Inferior parietal cortex (tissue), 1 donor: ENCODE results near the gene BEND4.

Source experiments
- DNase-seq: peaks from one replicate; pipeline ENCODE4 v3.0.0-alpha.2; 2016; ENCODE audit errors: extremely low spot score

The BEND4 gene

DNA sequence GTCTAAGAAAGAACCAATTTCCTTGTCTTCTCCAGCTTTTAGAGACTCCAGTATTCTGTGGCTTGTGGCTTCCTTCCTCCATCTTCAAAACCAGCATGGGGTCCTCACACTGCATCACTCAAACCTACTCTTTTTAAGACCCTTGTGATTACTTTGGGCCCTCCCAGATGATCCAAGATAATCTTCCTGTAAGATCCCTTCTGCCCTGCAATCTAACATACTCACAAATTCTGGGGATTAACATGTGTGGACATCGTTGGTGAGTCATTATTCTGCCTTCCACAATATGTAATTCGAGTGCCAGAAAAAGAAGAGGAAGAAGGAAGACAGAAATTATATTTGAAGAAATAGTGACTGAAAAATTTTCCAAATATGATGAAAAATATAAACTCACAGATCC lies 47.9 kb downstream of the BEND4 start:
- no peak for DNase-seq

DNA sequence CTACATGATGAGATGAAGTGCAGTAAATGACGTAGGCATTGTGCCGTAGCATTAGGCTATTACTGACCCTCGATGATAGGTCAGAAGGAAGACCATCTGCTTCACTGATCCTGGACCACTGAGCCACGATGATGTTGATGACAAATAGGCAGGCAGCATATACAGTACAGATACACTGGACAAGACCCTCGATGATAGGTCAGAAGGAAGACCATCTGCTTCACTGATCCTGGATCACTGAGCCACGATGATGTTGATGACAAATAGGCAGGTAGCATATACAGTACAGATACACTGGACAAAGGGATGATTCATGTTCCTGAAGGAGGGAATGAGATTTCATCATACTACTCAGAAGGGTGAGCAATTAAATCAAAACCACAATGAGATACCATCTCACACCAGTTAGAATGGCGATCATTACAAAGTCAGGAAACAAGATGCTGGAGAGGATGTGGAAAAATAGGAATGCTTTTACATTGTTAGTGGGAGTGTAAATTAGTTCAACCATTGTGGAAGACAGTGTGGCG lies 50.9 kb downstream of the BEND4 start:
- no peak for DNase-seq

DNA sequence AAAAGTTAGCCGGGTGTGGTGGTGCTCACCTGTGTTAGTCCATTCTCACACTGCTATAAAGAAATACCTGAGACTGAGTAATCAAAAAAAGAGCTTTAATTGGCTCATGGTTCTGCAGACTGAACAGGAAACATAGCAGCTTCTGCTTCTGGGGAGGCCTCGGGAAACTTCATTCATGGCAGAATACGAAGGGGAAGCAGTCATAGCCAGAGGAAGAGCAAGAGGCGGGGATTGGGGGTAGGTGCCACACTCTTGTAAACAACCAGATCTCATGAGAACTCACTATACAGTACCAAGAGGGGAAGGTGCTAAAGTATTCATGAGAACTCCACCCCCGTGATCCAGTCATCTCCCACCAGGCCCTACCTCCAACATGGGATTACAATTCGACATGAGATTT lies 64.1 kb downstream of the BEND4 start:
- DNase-seq, result no peak

DNA sequence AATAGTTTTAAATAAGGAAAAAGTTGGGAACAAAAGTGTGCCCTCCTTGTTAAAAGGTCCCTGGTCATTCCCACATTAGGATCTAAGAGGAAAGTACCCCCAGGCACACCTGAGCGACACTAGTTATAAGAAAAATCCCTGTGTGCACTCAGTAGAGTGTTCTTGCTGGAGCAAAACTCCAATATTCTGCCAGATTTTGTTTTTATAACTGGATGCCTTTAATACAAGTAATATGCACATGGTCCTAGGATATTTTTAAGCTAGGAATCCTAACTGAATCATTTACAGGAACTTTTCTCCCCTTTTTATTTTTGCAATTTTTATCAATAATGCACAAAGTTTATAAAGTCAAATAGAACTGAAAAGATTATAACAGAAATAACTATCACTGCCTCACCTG lies 68.6 kb downstream of the BEND4 start:
- no peak for DNase-seq

DNA sequence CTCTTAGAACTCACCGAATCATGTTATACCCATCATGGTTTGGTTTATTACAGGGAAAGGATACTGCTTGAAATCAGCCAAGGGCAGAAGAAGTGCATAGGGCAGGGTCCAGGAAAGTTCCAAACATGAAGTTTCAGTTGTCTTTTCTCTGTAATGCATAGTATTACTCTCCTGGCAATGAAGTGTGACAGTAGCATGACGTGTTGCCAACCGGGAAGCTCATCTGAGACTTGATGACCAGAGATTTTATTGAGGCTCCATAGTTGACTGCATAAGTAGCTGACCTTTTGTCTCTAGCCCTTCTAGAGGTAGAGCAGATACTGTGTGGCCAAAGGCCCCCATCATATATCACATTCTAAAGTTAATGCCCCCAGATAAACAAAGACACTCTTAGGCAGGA lies 72.1 kb downstream of the BEND4 start:
- DNase-seq, result no peak

DNA sequence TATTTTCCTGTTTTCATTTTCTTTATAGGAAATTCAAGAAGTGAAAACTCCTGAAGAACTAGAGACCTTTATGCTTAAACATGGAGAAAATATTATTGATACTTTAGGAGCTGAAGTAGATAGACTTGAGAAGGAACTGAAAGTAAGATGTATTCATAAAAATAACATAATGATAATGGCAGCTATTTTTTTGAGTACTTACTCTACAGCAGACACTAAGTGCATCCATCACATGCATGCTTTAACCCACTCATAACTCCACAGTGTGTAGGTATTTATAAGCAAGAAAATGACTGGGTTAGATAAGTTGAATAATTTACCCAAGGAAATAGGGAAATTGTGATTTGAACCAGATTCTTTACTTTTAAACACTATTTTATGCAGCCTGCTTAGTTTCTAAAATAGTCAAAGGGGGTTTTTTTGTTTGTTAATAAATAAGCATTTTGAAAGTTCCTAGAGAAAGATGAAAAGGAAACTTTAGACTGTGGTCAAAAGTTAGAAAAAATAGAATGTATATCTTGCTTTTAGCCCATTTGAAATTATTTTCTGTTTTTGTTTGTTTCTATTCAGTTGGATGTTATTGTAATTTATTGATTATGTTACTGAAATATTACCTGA lies 74.2 kb downstream of the BEND4 start:
- DNase-seq, result no peak

DNA sequence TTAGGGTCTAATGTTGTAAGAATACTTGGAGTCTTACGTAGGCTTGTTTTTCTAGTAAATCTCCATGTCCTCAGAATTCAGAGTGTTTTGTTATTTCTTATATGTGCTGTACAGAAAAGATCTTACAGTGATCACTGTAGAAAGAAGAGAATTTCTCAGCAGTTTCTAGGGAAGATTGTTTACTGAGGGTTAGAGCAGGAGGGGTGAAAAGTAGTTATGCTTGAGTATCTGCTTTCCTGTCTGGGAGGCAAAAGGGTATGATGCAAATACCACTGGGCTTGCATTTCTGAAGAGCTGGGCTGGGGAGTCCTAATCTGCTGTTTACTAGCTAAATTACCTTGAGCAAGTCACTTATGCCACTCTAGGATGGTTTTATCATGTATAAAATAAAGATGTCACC lies 78.2 kb downstream of the BEND4 start:
- no peak for DNase-seq

DNA sequence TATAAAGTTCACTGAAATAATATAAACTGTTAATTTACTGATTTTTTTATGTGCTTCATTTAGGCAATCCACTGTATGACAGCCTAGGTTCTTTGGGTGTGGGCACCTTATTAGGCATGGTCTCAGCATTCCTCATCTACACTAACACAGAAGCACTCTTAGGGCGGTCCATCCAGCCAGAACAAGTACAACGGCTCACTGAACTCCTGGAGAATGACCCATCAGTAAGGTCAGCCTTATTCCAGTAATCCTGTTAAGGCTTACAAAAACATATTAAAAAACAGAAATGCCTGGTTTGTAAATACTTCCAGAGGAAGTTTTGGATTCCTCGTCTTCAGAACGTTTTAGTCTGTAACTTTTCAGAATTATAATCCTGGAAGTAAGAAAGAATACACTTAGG lies 82.0 kb downstream of the BEND4 start:
- no peak for DNase-seq

DNA sequence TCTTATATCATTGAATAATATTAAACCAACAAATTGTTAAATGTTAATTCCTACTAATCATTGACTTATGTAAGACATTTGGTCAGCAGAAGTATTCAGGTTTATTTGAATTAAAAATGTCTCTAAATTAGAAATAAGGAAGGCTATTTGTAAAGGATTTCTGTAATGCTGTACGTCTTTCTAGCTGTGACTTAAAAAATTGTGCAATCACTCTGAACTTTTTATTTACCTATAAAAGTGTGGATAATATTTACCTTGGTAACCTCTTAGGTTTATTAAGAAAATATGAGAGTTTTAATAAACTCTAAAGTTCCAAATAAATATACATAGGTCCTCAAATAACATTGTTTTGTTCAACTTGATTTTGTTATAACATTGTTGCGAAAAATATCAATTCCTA lies 85.2 kb downstream of the BEND4 start:
- DNase-seq, result no peak

DNA sequence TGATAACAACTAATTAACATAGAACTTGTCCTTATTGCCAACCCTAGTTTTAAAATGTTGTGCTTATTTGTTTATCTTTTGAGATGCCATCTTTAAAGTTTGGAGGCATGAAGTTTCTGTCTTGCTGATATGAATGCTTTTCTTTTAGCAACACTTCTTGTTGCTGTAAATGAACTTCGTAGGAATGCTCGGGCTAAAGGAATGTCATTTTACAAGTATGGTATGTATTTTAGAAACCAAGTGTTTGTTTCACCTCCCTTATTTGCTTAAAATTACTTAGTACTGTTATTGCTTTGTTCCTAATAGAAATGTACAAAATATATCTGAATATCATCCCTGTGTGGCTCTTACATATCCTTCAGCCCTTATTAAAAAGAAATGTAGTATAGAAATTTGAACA lies 86.1 kb downstream of the BEND4 start:
- no peak for DNase-seq
